Neutrophil (primary cell): ENCODE results near the gene FHL1.
A peak's percentile ranks its signal among the peaks of the same experiment; 100 is the strongest.

Experiments
- H3K27ac ChIP-seq: fragments of 200-600 bp; sonication (generic); 2 replicates; pipeline ENCODE4 v1.5.1; 2016; ENCODE audit warnings: mild to moderate bottlenecking, moderate library complexity
- H3K27me3 ChIP-seq: fragments of 200-600 bp; sonication (generic); 2 replicates; pipeline ENCODE4 v1.6.0; 2016; ENCODE audit warnings: mild to moderate bottlenecking
- H3K36me3 ChIP-seq: fragments of 200-600 bp; sonication (generic); 2 replicates; pipeline ENCODE4 v1.5.1; 2017
- H3K4me1 ChIP-seq, 2 experiments: fragments of 200-600 bp in 1 of 2; sonication (generic) in 1 of 2; 1 replicate in 1 of 2; 2 replicates in 1 of 2; pipeline versions ENCODE4 v1.5.1 to v1.6.1; 2013 to 2016; ENCODE audit warnings: low read depth in 1 of 2, low read length in 1 of 2, mild to moderate bottlenecking in 1 of 2, moderate library complexity in 1 of 2; ENCODE audit not compliant: control insufficient read depth in 1 of 2, insufficient read depth in 1 of 2
- H3K4me3 ChIP-seq, 2 experiments: fragments of 200-600 bp in 1 of 2; sonication (generic) in 1 of 2; 1 replicate in 1 of 2; 2 replicates in 1 of 2; pipeline ENCODE4 v1.5.1; 2013 to 2016; ENCODE audit warnings: low read depth in 1 of 2, low read length in 1 of 2, mild to moderate bottlenecking in 1 of 2, moderate library complexity in 1 of 2
- H3K9me3 ChIP-seq: fragments of 200-600 bp; sonication (generic); 2 replicates; pipeline ENCODE4 v1.5.1; 2016
- TF ChIP-seq, protein P1 (sequence below): fragments of 200-600 bp; sonication (generic); IDR thresholded peaks from 2 replicates; pipeline ENCODE4 v1.5.1; 2016; ENCODE audit warnings: antibody characterized with exemption

The FHL1 gene

DNA sequence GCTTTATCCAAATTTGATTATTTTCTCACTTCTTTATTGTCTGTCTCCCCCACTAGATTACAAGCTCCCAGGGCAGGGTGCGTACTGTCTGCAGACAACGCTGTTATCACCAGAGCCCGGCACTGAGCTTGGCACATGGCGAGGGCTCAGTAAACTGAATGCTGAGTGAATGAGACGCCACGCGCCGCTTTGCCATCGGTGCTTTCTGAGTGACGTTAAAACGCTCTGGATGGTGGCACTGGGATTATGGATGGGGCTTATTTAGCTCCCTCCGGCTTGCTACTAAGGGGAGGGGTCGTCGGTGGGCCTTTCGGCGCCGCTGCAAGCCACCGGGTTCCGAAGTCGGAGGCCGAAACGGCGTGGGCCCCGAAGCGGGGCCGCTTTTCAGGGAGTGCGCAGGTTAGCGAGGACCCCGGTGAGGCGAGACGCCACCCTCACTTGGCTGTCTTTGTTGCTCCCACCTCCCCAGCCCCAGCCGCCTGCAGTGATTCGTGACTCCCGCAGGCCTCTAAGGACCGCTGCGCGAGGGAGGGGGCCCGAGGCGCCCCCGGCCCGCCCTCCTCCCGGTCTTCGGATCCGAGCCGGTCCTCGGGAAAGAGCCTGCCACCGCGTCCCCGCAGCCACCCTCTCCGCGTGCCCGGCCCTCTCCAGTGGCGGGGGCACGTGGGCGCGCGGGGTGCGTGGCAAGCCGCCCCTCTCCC lies 569 bp upstream of the FHL1 start:
- peak overlapping the region; percentile 35 to 54 for H3K4me3 ChIP-seq
- no peak overlapping the region for H3K27ac ChIP-seq
- TF ChIP-seq, protein P1, sequence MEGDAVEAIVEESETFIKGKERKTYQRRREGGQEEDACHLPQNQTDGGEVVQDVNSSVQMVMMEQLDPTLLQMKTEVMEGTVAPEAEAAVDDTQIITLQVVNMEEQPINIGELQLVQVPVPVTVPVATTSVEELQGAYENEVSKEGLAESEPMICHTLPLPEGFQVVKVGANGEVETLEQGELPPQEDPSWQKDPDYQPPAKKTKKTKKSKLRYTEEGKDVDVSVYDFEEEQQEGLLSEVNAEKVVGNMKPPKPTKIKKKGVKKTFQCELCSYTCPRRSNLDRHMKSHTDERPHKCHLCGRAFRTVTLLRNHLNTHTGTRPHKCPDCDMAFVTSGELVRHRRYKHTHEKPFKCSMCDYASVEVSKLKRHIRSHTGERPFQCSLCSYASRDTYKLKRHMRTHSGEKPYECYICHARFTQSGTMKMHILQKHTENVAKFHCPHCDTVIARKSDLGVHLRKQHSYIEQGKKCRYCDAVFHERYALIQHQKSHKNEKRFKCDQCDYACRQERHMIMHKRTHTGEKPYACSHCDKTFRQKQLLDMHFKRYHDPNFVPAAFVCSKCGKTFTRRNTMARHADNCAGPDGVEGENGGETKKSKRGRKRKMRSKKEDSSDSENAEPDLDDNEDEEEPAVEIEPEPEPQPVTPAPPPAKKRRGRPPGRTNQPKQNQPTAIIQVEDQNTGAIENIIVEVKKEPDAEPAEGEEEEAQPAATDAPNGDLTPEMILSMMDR = no peak
- H3K27me3 ChIP-seq = peaks cover 62% of the 10 kb centered on the region
- no peaks in the 10 kb centered on the region for H3K9me3 ChIP-seq
- peaks cover 0 to 5% of the 10 kb centered on the region in 2 experiments for H3K4me1 ChIP-seq
- H3K36me3 ChIP-seq = no peaks in the 10 kb centered on the region

DNA sequence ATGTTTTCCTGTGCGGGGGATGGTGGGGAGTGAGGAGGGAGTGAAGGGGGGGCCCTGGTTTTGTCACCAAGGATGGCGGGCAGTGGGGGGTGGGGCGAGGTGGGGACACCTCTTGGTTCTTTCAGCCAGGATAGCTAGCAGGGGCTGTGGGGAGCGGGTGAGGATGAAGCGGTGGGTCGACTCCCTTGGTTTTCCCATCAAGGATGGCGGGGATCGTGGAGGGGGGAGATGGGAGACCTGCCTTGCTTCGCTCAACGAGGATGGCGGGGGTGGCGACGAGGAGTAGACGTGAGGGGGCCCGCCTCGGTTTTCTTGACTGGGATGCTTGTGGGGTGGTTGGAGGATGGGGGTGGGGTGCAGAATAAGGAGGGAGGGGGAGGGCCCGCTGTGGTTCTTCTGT lies 643 bp downstream of the FHL1 start:
- Histone ChIP-seq H3K4me1 (peaks cover 0 to 5% of the 10 kb centered on the region in 2 experiments), H3K27ac (no peak overlapping the region), H3K4me3 (no peak overlapping the region), H3K9me3 (no peaks in the 10 kb centered on the region), H3K27me3 (peaks cover 62% of the 10 kb centered on the region), H3K36me3 (no peaks in the 10 kb centered on the region)
- TF ChIP-seq, protein P1 = no peak

- H3K27me3 ChIP-seq = peaks cover 62% of the 10 kb centered on the region
- H3K9me3 ChIP-seq = no peaks in the 10 kb centered on the region
- H3K27ac ChIP-seq = no peak overlapping the region
- TF ChIP-seq, protein P1 = no peak
- no peak overlapping the region for H3K4me3 ChIP-seq
- H3K4me1 ChIP-seq = peaks cover 0 to 5% of the 10 kb centered on the region in 2 experiments
- H3K36me3 ChIP-seq = no peaks in the 10 kb centered on the region
Measured at GRCh38 chrX:136148391-136148790, 1.1 kb downstream of the FHL1 start.

DNA sequence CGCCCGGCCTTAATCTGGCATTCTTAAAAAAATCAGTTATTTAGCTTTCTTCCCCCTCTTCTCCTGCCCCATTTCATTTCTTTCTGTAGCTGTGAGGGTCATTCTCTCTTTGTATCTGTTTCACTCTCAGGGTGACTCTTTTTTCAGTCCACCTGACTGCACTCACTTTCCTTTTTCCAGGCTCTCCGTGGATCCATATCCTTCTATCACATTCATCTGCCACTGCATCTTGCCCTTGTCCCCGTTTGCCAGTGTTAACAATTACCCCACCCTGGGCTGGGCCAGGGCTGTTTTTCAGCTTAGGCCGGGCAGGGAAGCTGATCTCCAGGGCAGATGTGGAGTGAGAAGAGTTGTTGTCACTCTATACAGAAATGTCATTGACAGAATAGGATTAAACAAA lies 7.7 kb downstream of the FHL1 start:
- Histone ChIP-seq H3K36me3 (no peaks in the 10 kb centered on the region), H3K4me1 (peaks cover 4% of the 10 kb centered on the region in 2 experiments), H3K4me3 (no peak overlapping the region), H3K27me3 (peaks cover 2% of the 10 kb centered on the region), H3K27ac (no peak overlapping the region), H3K9me3 (no peaks in the 10 kb centered on the region)
- TF ChIP-seq, protein P1 = no peak

- TF ChIP-seq, protein P1 = no peak
Measured at GRCh38 chrX:136156560-136157117, 9.3 kb downstream of the FHL1 start.

More at GRCh38 chrX:136156560-136157117, 9.3 kb downstream of the FHL1 start:
- Histone ChIP-seq H3K4me1 (peaks cover 4% of the 10 kb centered on the region in 2 experiments), H3K27me3 (no peaks in the 10 kb centered on the region), H3K4me3 (no peak overlapping the region), H3K36me3 (no peaks in the 10 kb centered on the region), H3K27ac (no peak overlapping the region), H3K9me3 (no peaks in the 10 kb centered on the region)
